Astrocyte (in vitro differentiated cells and primary cell): ENCODE data around the gene FSIP1.

Source experiments
- CTCF ChIP-seq: IDR thresholded peaks from 2 replicates; pipeline ENCODE4 v1.5.1; 2011; ENCODE audit warnings: low read depth, mild to moderate bottlenecking, inconsistent platforms, low read length, moderate library complexity; ENCODE audit not compliant: insufficient read depth
- EZH2 ChIP-seq: IDR thresholded peaks from 2 replicates; pipeline ENCODE4 v1.6.1; 2012; ENCODE audit warnings: mild to moderate bottlenecking, low read length, inconsistent platforms; ENCODE audit not compliant: insufficient read depth

- TF ChIP-seq CTCF (no peak), EZH2 (no peak)
Measured at GRCh38 chr15:39701988-39702387, 80.7 kb downstream of the FSIP1 start.
